SH-SY5Y (cell line): ENCODE data around the gene EPAS1.

Experiments
- GATA2 ChIP-seq: IDR thresholded peaks from 2 replicates; pipeline ENCODE4 v1.6.1; 2011; ENCODE audit warnings: mild to moderate bottlenecking, low read depth, low read length
- GATA3 ChIP-seq: IDR thresholded peaks from 2 replicates; pipeline ENCODE4 v1.6.1; 2011; ENCODE audit warnings: low read depth, mild to moderate bottlenecking, low read length, moderate library complexity

- TF ChIP-seq GATA2 = no peak
- TF ChIP-seq GATA3 = no peak
Observed at GRCh38 chr2:46393865-46394264, 96.7 kb downstream of the EPAS1 start.
